Measurements from ENCODE around the gene DNAH10. TPM values are rescaled to one million over a fixed set of nuclear protein-coding genes. Genes with fewer than 3 reads are reported as not detected.

Gene DNAH10, protein sequence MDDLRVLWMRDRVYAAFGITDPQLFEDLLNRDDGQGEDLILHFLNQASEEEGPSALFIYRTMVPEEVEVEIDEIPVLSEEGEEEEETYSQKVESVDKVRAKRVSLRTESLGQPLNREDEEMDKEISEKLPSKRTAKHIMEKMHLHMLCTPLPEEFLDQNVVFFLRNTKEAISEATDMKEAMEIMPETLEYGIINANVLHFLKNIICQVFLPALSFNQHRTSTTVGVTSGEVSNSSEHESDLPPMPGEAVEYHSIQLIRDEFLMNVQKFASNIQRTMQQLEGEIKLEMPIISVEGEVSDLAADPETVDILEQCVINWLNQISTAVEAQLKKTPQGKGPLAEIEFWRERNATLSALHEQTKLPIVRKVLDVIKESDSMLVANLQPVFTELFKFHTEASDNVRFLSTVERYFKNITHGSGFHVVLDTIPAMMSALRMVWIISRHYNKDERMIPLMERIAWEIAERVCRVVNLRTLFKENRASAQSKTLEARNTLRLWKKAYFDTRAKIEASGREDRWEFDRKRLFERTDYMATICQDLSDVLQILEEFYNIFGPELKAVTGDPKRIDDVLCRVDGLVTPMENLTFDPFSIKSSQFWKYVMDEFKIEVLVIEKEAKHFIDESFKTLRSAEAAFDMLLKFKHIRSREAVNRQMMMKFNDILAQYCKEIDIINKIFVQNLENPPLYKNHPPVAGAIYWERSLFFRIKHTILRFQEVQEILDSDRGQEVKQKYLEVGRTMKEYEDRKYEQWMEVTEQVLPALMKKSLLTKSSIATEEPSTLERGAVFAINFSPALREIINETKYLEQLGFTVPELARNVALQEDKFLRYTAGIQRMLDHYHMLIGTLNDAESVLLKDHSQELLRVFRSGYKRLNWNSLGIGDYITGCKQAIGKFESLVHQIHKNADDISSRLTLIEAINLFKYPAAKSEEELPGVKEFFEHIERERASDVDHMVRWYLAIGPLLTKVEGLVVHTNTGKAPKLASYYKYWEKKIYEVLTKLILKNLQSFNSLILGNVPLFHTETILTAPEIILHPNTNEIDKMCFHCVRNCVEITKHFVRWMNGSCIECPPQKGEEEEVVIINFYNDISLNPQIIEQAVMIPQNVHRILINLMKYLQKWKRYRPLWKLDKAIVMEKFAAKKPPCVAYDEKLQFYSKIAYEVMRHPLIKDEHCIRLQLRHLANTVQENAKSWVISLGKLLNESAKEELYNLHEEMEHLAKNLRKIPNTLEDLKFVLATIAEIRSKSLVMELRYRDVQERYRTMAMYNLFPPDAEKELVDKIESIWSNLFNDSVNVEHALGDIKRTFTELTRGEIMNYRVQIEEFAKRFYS (N-terminal part only)
- under 1 TPM; 0.09 to 0.64 TPM for total RNA-seq
- polyA plus RNA-seq (2013, experiment 1 of 2): 0.07 TPM
- 0.17 TPM for polyA plus RNA-seq (2013, experiment 2 of 2)
- long read RNA-seq, experiment 1, partial matches to known transcripts: 0 of 1 reads
- long read RNA-seq, experiment 1, other reads (novel, unspliced or antisense): 1 of 1 reads
- long read RNA-seq, experiment 2, partial matches to known transcripts: 0 of 4 reads
- long read RNA-seq, experiment 2, other reads (novel, unspliced or antisense): 4 of 4 reads
- long read RNA-seq, experiment 3, partial matches to known transcripts: 0 of 3 reads
- long read RNA-seq, experiment 3, other reads (novel, unspliced or antisense): 3 of 3 reads
- long read RNA-seq, experiment 4: 0 reads

DNA sequence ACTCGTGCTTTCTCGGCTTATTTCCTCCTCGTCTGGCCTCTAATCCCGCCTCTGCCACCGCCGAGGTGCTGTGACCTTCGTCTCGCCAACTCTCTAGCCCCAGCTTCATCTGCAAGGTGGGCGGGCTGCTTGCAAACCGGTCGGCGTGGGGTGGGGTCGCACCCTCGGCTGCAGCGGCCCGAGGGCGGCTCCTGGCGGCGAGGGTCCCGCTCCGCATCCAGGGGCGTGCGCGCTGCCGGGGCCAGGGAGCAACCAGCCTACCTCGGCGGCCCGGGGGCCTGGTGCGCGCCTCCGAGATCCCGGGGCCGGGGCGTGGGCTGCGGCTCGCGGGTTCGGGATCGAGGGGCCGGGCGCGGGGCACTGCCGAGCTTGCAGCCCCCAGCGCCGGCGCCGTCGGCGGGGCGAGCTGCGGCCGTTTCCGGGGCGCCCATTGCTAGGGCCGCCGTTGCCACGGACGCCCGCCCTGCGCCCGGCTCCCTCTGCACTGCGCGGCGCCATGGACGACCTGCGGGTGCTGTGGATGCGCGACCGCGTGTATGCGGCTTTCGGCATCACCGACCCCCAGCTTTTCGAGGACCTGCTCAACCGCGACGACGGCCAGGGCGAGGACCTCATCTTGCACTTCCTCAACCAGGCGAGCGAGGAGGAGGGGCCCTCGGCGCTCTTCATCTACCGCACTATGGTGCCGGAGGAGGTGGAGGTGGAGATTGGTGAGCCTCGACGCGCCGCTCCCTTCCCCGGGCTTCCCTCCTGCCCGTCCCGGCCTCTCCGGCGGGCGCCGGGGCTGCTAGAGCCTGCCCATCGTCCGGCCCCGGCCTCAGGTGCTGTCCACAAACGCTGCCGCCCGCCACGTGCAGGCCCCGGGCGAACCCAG lies at the start of gene DNAH10:
Gene DNAH10, plus strand, starts transcription at position 461 of the 874 bp plus-strand sequence. Its CDS starts 36 bp downstream, at position 497.
- WGBS, 2 experiments (ENCODE audit: insufficient coverage in 1 of 2, insufficient read length in 1 of 2): 4 to 11% methylated on average over 27 to 105 of the region's 105 CpGs
- Histone ChIP-seq H3K4me3 (ENCODE audit: low read length) (peak within 1 kb of the TSS; percentile 74), H3K9ac (ENCODE audit: extremely low read depth, low read length, poor library complexity, severe bottlenecking) (no peak within 1 kb of the TSS)

DNA sequence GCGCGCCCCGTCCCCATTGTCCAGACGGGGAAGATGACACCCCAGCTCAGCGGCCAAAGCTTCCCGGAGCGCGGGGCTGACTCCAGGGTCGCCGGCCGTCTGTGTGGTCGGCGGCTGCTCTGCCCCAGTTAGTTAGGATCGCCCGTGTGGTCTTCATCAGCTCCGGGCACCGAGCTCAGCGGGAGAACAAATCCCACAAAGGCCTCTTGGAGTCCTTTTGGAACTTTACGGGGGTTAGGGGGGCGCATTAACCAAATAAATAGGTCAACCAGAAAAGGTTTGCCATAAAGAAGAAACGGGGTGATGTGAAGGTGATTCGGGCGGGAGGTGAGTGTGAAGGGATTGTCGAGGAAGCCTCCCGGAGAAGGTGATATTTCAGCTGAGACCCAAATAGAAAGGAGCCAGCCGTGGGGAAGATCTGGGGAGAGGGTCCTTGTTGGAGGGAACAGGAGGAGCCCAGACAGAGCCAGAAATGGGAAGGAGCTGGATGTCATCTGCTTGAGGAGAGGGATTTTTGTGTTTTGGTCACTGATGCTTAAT lies 49.3 kb upstream of the DNAH10 start:
- H3K4me3 ChIP-seq (ENCODE audit: low read length): peak overlapping the region; percentile 93
- Mint-ChIP-seq H3K36me3 (ENCODE audit: low read depth) (peaks cover 11% of the 10 kb centered on the region), H3K4me1 (peaks cover 31% of the 10 kb centered on the region), H3K27me3 (ENCODE audit: insufficient read depth) (no peaks in the 10 kb centered on the region), H3K27ac (peak overlapping the region; percentile 91), H3K9me3 (no peaks in the 10 kb centered on the region), H3K4me3 (peak overlapping the region; percentile 96)
- H3K27ac ChIP-seq (ENCODE audit: low read depth, low read length): peak overlapping the region; percentile 66
- peak; percentile 55 for DNase-seq
- H3K4me1 ChIP-seq (ENCODE audit: control insufficient read depth, insufficient read depth, low read length): peaks cover 2% of the 10 kb centered on the region
- no peaks in the 10 kb centered on the region for H3K9me3 ChIP-seq (ENCODE audit: control insufficient read depth, low read length)
- 1 to 2% methylated on average over 20 to 26 of the region's 26 CpGs for WGBS, 2 experiments (ENCODE audit: insufficient coverage in 1 of 2, insufficient read length in 1 of 2)
- H3K9ac ChIP-seq (ENCODE audit: extremely low read depth, low read length, poor library complexity, severe bottlenecking): peak overlapping the region; percentile 84
- H3K27me3 ChIP-seq (ENCODE audit: control insufficient read depth, insufficient read depth, low read length, poor library complexity, severe bottlenecking): no peaks in the 10 kb centered on the region
- TF ChIP-seq, protein P1, sequence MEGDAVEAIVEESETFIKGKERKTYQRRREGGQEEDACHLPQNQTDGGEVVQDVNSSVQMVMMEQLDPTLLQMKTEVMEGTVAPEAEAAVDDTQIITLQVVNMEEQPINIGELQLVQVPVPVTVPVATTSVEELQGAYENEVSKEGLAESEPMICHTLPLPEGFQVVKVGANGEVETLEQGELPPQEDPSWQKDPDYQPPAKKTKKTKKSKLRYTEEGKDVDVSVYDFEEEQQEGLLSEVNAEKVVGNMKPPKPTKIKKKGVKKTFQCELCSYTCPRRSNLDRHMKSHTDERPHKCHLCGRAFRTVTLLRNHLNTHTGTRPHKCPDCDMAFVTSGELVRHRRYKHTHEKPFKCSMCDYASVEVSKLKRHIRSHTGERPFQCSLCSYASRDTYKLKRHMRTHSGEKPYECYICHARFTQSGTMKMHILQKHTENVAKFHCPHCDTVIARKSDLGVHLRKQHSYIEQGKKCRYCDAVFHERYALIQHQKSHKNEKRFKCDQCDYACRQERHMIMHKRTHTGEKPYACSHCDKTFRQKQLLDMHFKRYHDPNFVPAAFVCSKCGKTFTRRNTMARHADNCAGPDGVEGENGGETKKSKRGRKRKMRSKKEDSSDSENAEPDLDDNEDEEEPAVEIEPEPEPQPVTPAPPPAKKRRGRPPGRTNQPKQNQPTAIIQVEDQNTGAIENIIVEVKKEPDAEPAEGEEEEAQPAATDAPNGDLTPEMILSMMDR (conservative IDR thresholded peaks at IDR 0.05): no peak
- H3K36me3 ChIP-seq (ENCODE audit: control insufficient read depth, insufficient read depth, low read length): no peaks in the 10 kb centered on the region

More for the DNA sequence above, at the start of gene DNAH10:
- H3K9me3 Mint-ChIP-seq: no peaks in the 10 kb centered on the region
- TF ChIP-seq, protein P1 (conservative IDR thresholded peaks at IDR 0.05): peak; percentile 86
- no peaks in the 10 kb centered on the region for H3K9me3 ChIP-seq (ENCODE audit: control insufficient read depth, low read length)
- peak; percentile 98 for DNase-seq
- peak within 1 kb of the TSS; percentile 35 for H3K27ac Mint-ChIP-seq
- H3K27ac ChIP-seq (ENCODE audit: low read depth, low read length): no peak within 1 kb of the TSS
- peaks cover 18% of the 10 kb centered on the region for H3K4me1 Mint-ChIP-seq
- peaks cover 16% of the 10 kb centered on the region for H3K36me3 ChIP-seq (ENCODE audit: control insufficient read depth, insufficient read depth, low read length)
- no peaks in the 10 kb centered on the region for H3K4me1 ChIP-seq (ENCODE audit: control insufficient read depth, insufficient read depth, low read length)
- H3K27me3 ChIP-seq (ENCODE audit: control insufficient read depth, insufficient read depth, low read length, poor library complexity, severe bottlenecking): no peaks in the 10 kb centered on the region
- peaks cover 32% of the 10 kb centered on the region for H3K36me3 Mint-ChIP-seq (ENCODE audit: low read depth)
- H3K27me3 Mint-ChIP-seq (ENCODE audit: insufficient read depth): peaks cover 7% of the 10 kb centered on the region
- peak within 1 kb of the TSS; percentile 67 for H3K4me3 Mint-ChIP-seq
